ENCODE results near the gene UNC5C.

UNC5C gene

GRCh38 chr4:95450294-95450693 lies 98.5 kb downstream of the UNC5C start:
- DNase-seq: no peak

DNA sequence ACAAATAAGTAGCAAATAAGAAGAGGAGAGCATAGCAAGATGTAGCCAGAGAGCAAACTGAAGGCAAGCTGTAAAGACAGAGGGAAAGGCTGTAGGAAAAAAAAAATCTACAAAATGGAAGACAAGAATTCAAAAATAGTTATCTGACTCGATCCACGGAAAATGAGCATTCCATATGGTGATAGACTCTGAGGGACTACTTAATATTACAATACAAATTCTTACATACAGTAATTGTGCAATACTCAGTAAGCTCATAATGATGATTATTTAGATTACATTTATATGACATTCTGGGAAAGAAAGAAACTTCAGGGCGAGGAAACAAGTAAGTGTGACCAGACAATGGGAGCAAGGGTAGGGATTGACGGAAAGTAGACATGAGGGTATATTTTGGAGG lies 102.6 kb downstream of the UNC5C start:
- no peak for DNase-seq

DNA sequence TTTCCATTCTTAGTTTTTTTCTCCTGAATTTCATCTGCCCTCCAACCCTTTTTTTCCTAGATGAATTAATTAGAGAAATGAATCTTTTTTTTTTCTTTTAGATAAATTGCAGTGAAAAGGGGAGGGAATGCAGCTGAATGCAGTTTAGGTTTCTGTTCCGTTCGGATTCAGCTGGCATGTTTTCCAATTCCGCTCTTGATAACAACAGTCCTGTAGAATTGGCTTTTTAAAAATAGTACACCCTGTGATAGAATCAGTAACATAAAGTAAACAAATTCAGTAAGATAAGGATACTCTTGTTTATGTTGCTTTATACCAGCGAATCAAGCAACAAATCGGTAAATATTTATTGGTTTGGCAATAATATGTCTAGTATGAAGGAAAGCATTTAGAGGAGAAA lies 103.5 kb downstream of the UNC5C start:
- no peak for DNase-seq

- DNase-seq: no peak
Measured at GRCh38 chr4:95444812-95445211, 104.0 kb downstream of the UNC5C start.

DNA sequence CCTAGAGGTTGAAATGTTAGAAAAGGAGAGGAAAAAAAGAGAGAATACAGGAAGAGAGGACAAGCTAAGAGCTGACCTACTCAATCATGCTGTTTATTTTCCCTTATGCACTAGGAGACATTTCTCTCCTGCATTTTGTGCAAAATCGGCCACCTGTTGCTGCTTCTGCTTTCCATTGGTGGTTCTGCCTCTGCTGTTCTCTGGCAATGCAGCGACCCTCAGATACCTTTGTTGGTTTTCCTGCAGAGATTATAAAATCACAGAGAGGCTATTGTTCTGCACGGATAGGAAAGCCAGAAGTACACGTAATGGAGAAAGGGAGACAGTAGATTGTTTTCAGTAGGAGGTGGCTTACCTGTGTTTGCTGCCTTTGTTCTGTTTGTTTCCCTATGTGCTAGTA lies 108.9 kb downstream of the UNC5C start:
- no peak for DNase-seq

DNA sequence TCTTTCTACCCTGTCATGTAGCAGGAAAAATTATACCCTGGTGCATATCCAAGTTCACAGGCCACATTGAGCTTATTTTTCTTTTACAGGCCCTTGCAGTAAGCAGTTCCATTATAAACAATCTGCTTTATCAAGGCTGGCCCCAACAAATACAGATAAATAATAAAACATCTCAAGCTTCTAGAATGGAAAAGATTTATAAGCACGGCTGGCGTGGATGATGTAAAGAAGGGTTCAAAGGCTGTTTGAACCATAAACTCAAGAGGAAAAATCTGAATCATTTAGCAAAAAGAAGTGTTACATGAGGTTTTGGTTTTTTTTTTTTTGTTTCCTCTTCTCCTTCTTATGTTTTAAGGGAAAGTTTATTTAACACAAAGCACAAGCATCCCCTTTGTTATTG lies 109.7 kb downstream of the UNC5C start:
- no peak for DNase-seq

GRCh38 chr4:95432466-95432865 lies 116.3 kb downstream of the UNC5C start:
- DNase-seq: no peak

GRCh38 chr4:95431678-95432077 lies 117.1 kb downstream of the UNC5C start:
- DNase-seq: no peak

DNA sequence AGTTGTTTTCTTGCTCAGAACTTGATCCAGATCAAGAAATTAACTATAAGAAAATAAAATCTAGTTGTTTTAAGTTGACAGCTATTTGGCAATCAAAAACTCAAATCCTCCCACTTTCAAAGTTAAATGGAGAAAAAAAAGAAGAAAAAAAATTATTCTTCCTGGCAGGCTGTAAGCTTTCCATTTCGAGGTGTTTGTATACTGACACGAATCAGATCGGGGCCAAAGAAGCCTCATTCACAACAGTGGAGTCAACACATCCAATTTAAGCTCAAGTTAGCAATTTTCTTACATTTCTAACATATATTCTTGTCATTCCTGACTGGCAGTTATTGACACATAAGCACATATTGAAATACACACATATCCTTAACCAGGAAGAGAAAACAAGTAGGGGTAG lies 119.4 kb downstream of the UNC5C start:
- no peak for DNase-seq

DNA sequence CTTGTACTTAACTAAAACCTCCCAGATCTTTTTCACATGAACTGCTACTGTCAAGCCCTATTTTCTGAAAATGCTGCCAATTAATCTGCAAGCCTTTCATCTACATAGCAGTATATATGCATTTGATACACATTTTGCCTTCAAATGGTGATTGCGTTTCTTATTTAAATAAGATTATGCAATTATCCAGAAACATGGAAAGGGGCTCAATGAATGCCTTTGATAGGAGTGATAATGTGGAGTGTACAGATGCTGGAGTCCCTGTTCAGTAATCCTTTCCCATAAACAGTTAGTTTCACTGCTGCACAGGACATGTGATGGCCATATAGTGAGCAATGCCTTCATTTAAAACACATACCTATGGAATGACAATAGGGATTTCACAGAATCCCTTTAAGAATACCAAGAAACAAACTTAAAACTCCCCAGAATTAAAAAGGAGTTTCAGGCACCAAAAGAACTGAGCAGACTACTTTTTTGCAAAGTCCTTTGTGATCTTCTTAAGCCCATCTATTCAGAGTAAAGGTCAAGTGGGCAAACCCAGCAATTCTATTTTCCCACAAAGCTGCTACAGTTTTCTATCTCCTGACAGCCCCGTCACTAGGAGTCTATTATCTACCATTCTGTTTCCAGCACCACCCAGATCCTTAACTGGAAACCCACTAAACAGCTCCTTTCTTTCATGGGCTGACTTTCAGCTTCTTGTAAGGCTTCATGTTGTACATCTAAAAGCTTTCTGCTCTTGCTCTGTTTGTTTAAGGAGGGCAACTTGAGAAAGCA lies 120.3 kb downstream of the UNC5C start:
- no peak for DNase-seq

DNA sequence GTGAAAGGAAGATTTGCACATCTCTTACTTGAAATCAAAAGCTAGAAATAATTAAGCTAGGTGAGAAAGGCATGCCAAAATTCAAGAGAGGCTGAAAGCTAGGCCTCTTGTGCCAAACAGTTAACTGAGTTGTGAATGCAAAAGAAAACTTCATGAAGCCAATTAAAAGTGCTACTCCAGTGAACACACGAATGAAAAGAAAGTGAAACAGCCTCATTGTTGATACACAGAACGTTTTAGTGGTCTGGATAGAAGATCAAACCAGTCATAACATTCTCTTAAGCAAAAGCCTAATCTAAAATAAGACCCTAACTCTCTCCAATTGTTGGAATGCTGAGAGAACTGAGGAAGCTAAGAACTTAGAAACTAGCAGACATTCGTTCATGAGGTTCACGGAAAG lies 122.3 kb downstream of the UNC5C start:
- no peak for DNase-seq

DNA sequence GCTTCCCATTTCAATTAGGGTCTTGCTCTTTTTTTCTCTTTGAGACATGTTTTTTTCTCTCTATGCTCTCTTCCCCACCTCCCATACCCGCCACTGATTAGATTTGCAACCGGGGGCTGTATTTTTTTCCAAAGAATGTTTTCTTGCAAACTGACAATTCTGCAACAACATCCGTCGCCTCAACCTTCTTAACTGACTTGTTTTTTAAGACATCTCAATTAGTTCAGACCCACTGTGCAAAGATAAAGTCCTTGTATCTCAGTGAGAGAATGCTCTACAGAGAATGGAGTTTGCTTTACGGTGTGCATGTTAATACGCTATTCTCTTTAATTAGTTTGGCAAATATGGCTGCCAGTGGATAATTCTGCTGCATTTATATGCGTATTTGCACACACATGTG lies 126.3 kb downstream of the UNC5C start:
- DNase-seq: no peak

DNA sequence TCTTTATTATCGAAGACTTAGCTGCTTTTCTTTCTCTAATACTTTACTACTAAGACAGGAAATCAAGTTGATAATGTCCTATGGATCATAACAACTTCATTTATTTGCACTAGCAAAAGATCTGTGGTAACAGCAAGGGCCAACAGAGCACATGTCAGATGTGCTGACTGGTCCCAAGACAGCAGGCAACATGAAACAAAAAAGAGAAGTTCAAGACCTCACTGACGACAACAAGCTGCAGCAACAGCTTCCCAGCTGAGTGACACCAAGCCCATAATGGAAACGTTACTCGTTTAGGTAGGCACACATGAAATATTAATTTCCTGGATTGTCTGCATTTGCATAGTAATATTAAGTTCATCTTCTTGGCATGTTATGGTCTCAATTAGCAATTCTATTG lies 126.9 kb downstream of the UNC5C start:
- no peak for DNase-seq

- peak; percentile 2 for DNase-seq
Measured at GRCh38 chr4:95417531-95417930, 131.2 kb downstream of the UNC5C start.

DNA sequence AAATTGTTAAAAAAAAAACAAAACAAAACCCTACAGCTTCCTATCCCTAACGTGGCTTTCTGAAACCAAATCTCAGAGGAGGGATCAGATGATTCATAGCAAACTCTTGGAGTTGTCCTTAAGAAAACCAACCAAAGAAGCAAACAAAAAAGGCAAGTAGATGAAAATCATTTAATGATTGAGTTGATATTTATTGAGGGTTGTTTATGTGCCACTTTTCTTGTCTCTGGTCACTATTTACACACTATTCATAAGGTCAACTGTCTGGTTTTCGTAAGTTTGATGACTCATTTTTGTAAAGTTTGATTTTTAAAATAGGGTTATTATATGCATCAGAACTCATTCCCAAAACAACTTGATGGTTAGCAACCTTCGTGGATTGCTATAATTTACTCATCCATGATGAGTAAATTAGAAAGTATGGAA lies 133.4 kb downstream of the UNC5C start:
- no peak for DNase-seq

- no peak for DNase-seq
Measured at GRCh38 chr4:95411371-95412088, 137.2 kb downstream of the UNC5C start.

- DNase-seq: no peak
Measured at GRCh38 chr4:95410387-95410977, 138.3 kb downstream of the UNC5C start.

GRCh38 chr4:95409750-95410149 lies 139.0 kb downstream of the UNC5C start:
- DNase-seq: no peak

DNA sequence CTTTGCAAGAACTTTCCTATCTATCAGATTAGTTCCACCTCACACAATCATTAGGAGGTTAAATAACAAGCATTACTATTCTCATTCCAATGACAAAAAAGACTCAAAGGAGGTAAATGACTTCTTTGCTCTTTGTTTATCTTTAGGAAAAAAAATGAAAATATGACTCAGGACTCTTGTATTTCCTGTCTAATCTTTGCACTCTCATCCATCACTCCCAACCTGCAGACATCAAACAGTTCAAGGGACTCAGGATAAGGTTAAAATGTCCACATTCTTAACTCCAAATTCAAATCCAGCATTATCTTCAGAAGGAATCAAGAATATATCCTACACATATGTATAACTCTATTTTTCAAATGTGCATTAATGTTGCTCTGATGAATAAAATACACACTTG lies 139.6 kb downstream of the UNC5C start:
- DNase-seq: no peak

DNA sequence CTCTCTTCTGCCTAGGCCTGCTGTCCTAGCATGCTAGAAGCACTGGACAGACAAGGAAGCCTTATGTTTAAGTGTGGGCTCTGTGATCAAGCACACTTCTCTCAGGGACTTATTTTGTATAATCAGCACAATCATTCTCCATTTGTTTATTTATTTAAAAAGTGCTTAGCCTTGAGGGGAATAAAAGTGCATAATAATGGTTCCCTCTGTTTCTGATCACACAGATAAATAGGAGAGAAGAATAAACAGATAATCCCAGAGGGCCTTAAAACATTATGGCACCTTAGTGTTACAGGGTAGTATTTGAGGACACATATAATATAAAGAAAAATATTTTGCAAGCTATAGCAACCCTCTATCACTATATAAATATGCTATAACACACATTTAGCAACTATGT lies 146.5 kb downstream of the UNC5C start:
- no peak for DNase-seq

GRCh38 chr4:95398217-95398616 lies 150.6 kb downstream of the UNC5C start:
- DNase-seq: no peak

GRCh38 chr4:95394752-95395306 lies 153.9 kb downstream of the UNC5C start:
- no peak for DNase-seq

DNA sequence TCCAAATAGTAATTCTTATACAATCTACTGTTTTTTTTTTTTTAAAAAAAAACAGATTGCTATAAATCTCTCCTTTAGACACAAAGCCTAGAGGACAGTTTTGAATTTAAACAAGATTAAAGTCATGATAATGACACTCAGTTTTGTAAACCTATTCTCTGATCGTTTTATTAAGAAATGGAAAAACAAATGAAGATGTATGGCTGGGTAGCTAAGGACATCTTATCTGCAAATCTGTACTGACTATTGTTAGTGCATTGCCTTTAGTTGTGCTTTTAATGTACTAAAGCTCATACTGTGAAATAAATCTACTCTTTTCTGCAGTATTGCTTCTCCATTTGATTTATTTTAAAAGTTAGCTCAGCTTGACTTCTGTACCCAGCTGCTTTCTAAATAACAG lies 155.0 kb downstream of the UNC5C start:
- DNase-seq: no peak

DNA sequence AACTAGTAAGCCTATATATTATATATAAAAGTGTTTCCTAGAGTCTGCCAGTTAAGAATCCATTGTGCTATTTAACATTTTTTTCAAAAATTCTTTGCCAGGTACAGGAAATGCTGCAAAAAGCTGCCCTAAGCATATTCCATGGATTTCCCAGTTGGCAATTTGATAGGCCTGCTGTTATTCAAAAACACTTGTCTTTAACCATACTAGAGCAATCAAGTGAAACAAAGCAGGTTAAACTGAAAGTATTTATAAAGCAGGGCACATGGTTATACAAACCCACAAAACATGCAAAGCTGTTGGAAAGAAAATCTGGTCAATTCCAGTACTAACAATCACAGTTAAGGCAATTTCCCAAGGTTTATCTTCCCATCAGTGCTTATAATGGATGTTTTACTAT lies 159.9 kb downstream of the UNC5C start:
- no peak for DNase-seq
